GM19467 (cell line): ENCODE data around the gene BACH2.

Experiments
- ATAC-seq: cut with Tn5 transposase; IDR thresholded peaks from one replicate; pipeline ENCODE4 v1.9.1; 2021; ENCODE audit warnings: mild to moderate bottlenecking, moderate library complexity; ENCODE audit not compliant: unreplicated experiment

The BACH2 gene

DNA sequence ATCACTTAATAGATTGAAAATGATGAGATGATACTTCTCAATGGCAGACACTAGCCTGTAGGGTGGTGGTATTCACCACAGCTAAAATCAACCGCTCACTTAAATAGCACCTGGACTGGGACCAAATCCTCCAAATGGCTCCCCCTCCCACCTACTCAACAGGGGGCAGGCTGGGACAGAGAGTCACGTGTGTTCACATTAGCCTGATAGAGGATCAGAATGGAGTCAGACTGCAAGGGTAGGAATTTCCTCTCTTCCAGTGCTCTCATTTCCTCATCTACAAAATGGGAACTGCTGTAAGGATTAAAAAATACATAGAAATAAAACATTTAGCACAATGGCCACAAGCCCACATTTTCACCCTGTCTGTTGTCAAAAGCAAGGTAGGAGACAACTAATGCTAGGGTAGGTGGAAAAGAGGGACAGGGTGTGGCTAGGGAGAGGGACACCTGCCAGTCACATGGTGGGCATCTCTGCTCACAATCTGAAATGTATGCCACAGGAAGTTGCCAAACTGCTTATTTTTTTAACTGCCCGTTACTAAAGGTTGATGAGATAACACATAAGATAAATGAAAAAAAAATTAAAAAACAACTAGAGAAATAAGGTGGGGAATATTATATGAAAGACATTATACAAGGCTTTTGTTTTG, 55.3 kb downstream of the BACH2 start:
- no peak for ATAC-seq

- no peak for ATAC-seq
These were observed 58.0 kb downstream of the BACH2 start for GRCh38 chr6:90238496-90239266.

- ATAC-seq, result no peak
These were observed 59.2 kb downstream of the BACH2 start for GRCh38 chr6:90237350-90237990.

- no peak for ATAC-seq
These were observed 62.6 kb downstream of the BACH2 start for GRCh38 chr6:90233994-90234393.

- no peak for ATAC-seq
These were observed 63.4 kb downstream of the BACH2 start for GRCh38 chr6:90233213-90233612.

DNA sequence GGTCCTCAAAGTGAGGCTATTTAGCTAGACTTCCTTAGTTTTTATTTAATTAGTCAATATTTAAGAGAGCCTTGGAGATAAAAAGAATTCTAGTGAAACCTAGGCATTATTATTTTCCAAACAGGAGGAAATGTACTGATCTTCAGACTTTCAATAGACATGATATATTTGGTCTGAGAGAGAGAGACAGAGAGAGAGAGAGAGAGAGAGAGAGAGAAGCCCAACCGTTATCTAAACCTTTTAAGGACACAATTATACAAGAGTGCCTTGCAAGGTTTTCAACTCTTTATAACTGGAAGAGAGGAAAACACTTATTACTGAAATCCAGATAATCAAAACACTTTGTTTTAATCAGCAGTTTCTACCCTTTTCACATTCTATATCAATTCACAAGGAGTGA, 64.8 kb downstream of the BACH2 start:
- no peak for ATAC-seq

DNA sequence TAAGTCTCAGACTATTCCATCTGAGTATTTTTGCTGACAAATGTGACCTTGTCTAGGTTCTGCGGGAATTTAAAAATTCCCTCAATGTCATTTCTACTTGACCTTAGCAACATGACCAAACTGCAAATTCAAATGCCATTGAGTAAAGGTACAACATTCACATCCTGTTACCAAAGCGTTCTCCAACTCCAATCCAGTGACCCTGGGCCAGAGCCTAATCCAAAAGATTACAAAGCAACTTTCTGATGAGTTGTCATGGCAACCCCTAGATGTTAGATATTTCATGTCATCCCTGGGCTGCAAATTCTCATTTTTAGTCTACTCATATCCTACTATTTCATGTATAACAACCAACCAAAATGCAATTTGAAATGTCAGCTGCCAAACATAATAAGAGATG, 65.3 kb downstream of the BACH2 start:
- no peak for ATAC-seq

DNA sequence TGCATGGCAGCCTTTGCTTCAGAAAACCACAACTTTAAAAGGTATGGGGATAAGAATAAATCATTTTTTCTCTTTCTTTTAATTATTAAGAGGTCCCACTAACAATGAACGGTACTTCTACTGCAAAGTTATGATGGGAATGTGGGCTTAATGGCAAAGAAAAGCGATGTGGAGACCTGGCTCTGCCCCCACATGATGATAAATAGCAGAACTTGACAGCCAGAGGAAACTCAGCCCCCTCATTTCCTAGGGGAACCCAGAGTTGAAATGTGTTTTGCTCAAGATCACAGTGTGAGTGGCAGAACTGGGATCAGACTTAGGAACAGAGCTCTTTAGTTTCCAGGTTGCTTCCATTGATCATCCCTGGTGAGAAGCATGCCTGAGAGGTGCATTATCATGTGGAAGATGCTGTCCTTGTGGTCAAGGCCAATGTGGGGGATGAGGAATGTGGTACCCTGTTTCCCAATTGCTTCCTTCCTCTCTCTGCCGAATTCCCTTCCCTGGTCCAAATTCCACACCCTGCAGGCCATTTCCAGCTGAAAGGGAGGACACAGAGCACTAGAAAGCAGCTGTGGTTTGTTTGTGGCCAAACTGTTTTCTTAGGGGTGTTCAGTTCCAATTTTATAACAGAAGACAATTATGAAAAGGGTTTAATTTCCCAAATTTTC, 66.0 kb downstream of the BACH2 start:
- no peak for ATAC-seq

- no peak for ATAC-seq
These were observed 67.2 kb downstream of the BACH2 start for GRCh38 chr6:90229331-90230010.

DNA sequence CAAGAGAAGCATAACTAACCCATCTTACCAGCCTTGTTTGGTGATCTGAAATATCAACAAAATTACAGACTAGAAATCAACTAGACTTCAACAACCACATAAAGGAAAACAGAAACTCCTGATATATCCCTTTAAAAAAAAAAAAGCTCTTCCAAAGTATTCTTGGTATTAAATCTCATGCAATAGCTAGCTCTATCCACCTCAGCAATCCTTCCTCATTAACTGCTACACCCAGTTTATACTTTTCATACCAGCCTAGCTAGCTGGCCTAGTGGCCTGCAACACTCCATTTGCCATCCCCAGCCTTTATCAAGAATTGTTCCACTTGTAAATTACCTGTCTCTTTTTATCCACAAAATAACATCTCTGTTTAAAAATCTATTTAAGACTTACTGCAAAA, 69.0 kb downstream of the BACH2 start:
- ATAC-seq, result no peak

DNA sequence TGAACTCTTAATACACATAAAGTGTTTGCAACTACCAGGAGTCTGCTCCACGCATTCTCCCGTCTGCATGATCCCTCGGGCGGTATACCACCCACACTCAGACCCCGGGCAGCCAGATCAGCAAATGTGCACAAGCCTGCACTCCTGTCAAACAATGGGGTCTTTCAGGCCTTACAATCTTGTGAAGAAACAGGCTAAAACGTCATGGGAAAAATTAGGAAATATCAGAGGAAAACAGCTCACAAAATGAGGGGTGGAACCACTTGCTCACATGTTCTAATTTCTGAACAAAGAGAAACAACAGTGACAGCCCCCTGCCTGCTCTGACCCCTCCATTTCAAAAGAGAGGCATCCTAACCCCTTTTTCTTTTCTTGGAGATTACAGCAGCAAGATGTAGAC, 69.4 kb downstream of the BACH2 start:
- no peak for ATAC-seq

- no peak for ATAC-seq
These were observed 70.4 kb downstream of the BACH2 start for GRCh38 chr6:90226257-90226656.

- no peak for ATAC-seq
These were observed 72.4 kb downstream of the BACH2 start for GRCh38 chr6:90224196-90224595.

DNA sequence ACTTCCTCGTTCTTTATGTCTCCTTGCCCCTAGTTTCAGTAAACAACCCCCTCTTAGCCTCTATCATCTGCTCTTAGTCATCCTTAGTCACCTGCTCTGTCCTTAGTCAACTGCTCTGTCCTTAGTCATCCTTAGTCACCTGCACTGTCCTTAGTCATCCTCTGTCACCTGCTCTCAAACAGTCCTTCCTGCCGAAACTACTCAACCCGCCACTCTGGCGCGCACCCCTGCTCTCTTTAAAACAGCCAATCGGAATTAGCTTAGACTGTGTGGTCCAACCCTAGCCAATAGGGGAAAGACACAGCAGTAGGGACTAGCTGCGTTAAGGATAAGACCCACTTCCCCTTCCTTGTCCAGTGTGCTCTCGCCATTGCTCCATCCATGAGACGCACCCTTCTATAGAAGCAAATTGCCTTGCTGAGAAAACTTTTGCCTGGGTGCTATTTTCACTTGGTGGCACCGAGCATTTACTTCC, 73.9 kb downstream of the BACH2 start:
- ATAC-seq, result no peak

- no peak for ATAC-seq
These were observed 74.6 kb downstream of the BACH2 start for GRCh38 chr6:90222008-90222407.

- no peak for ATAC-seq
These were observed 75.2 kb downstream of the BACH2 start for GRCh38 chr6:90221403-90221802.

- no peak for ATAC-seq
These were observed 76.4 kb downstream of the BACH2 start for GRCh38 chr6:90220273-90220672.

GRCh38 chr6:90219209-90219985, 77.2 kb downstream of the BACH2 start:
- ATAC-seq, result no peak

- ATAC-seq, result no peak
These were observed 77.8 kb downstream of the BACH2 start for GRCh38 chr6:90218959-90219208.

GRCh38 chr6:90217506-90218127, 79.0 kb downstream of the BACH2 start:
- ATAC-seq, result no peak
